Keratinocyte (primary cell): ENCODE measurements around the gene BOC. TPM values are rescaled to one million over a fixed set of nuclear protein-coding genes. Genes with fewer than 3 reads are reported as not detected.

Experiments used
- DNase-seq: peaks from one replicate; pipeline ENCODE4 v3.0.0-alpha.2; 2011; ENCODE audit warnings: low read depth, missing footprints, low spot score
- FAIRE-seq: peaks from 2 replicates; lab custom pipeline; 2011; peaks lifted over from hg19 to GRCh38; lab: Jason Lieb, UNC
- H2AFZ ChIP-seq: 2 replicates; pipeline ENCODE4 v1.6.0; 2012; ENCODE audit warnings: low read length, control low read depth, inconsistent platforms; ENCODE audit not compliant: control insufficient read depth
- H3K27ac ChIP-seq: 2 replicates; pipeline ENCODE4 v1.5.1; 2011; ENCODE audit warnings: low read length; ENCODE audit not compliant: control insufficient read depth, insufficient read depth
- H3K27me3 ChIP-seq: 3 replicates; pipeline ENCODE4 v1.6.0; 2011; ENCODE audit warnings: low read length; ENCODE audit not compliant: control insufficient read depth, insufficient read depth; ENCODE audit errors: extremely low read depth
- H3K36me3 ChIP-seq, 2 experiments: 2 replicates in 1 of 2; 3 replicates in 1 of 2; pipeline ENCODE4 v1.5.1; 2011; ENCODE audit warnings: low read length in 2 of 2, mild to moderate bottlenecking in 1 of 2; ENCODE audit not compliant: control insufficient read depth in 2 of 2, insufficient read depth in 2 of 2; ENCODE audit errors: extremely low read depth in 1 of 2
- H3K4me1 ChIP-seq: 3 replicates; pipeline ENCODE4 v1.5.1; 2011; ENCODE audit warnings: low read length; ENCODE audit not compliant: control insufficient read depth, insufficient read depth; ENCODE audit errors: extremely low read depth
- H3K4me2 ChIP-seq: 3 replicates; pipeline ENCODE4 v1.6.0; 2011; ENCODE audit warnings: low read depth, low read length; ENCODE audit not compliant: control insufficient read depth, insufficient read depth; ENCODE audit errors: extremely low read depth
- H3K4me3 ChIP-seq, 3 experiments: fragments of 200-600 bp in 1 of 3; sonication (generic) in 1 of 3; 2 replicates in 2 of 3; 3 replicates in 1 of 3; pipeline ENCODE4 v1.5.1; 2011 to 2016; ENCODE audit warnings: low read length in 3 of 3, mild to moderate bottlenecking in 3 of 3, control low read depth in 2 of 3, inconsistent platforms in 1 of 3, low read depth in 1 of 3, mixed read lengths in 1 of 3, mixed run types in 1 of 3, moderate library complexity in 1 of 3; ENCODE audit not compliant: control insufficient read depth in 2 of 3, insufficient read depth in 2 of 3; ENCODE audit errors: extremely low read depth in 1 of 3
- H3K79me2 ChIP-seq: 2 replicates; pipeline ENCODE4 v1.6.0; 2012; ENCODE audit warnings: low read length; ENCODE audit not compliant: control insufficient read depth, insufficient read depth
- H3K9ac ChIP-seq: 3 replicates; pipeline ENCODE4 v1.6.0; 2011; ENCODE audit warnings: low read length; ENCODE audit not compliant: control insufficient read depth, insufficient read depth; ENCODE audit errors: extremely low read depth
- H3K9me1 ChIP-seq: 3 replicates; pipeline ENCODE4 v1.6.0; 2011; ENCODE audit warnings: low read length; ENCODE audit not compliant: control insufficient read depth, insufficient read depth; ENCODE audit errors: extremely low read depth
- H3K9me3 ChIP-seq: 2 replicates; pipeline ENCODE4 v1.5.1; 2012; ENCODE audit warnings: low read depth, low read length; ENCODE audit not compliant: control insufficient read depth
- H4K20me1 ChIP-seq: 3 replicates; pipeline ENCODE4 v1.6.0; 2011; ENCODE audit warnings: low read length; ENCODE audit not compliant: control insufficient read depth, insufficient read depth; ENCODE audit errors: extremely low read depth
- EZH2 ChIP-seq: IDR thresholded peaks from one replicate; pipeline ENCODE4 v1.6.1; 2012; ENCODE audit warnings: inconsistent platforms, mild to moderate bottlenecking, low read length, moderate library complexity
- dilution Hi-C: fragments of 300-500 bp; cut with MboI; formaldehyde crosslinking; loops from one replicate; pipeline ENCODE4 v1.7.0; 2020; ENCODE audit warnings: low sequenced_read_pairs; ENCODE audit not compliant: extremely low pct_ligation_motif_present
- polyA plus RNA-seq, 5 experiments: library from polyadenylated mRNA; depleted of rRNA in 3 of 5; stranded (reverse) in 3 of 5; stranded (forward) in 1 of 5; unstranded in 1 of 5; fragments of >200 nt; gene quantifications; 1 replicate in 1 of 5; 2 replicates in 3 of 5; 3 replicates in 1 of 5; pipeline versions ENCODE4 v1.2.1 to v1.2.3, GENCODE V29; 2011 to 2012; ENCODE audit warnings: missing spikeins in 2 of 5, low read depth in 1 of 5, low replicate concordance in 1 of 5
- TF ChIP-seq, protein P1 (sequence below), 3 experiments: IDR thresholded peaks in 1 of 3; conservative IDR thresholded peaks in 1 of 3; optimal IDR thresholded peaks in 1 of 3; 2 replicates in 2 of 3; 3 replicates in 1 of 3; pipeline versions ENCODE3 to v1.5.1; 2011; ENCODE audit warnings: low read length in 3 of 3, mild to moderate bottlenecking in 3 of 3, moderate library complexity in 2 of 3, control low read depth in 1 of 3, inconsistent platforms in 1 of 3; ENCODE audit not compliant: insufficient read depth in 2 of 3; ENCODE audit errors: extremely low read depth in 1 of 3

BOC gene
- polyA plus RNA-seq, 1 donor (not counting 4 experiments of a cell fraction or from before 2014, with no cell fraction given), result 11.2 TPM

- dilution Hi-C loops, result no loop called here
- peaks cover 12% of the 10 kb centered on the region for H3K4me1 ChIP-seq
Observed at GRCh38 chr3:113270786-113271185, 59.4 kb downstream of the BOC start.

DNA sequence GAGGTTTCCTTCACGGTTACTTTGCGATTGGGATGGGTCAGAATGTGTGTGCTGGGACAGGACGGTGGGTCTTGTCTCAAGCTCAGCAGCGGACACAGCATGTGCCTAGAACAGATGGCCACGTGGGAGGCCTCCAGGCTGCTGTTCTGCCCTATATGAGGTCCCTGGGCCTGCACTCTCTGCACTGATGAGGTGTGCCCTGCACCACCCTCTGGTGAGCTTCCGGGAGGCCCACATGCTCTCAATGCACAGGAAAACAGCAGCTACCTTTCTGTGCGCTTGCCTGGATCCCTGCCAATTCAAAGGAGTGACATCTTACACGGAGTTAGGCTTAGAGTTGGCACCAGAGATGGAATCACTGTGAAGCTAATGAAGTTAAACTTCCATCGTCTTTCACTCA lies 59.8 kb downstream of the BOC start:
- H3K9me3 ChIP-seq, result no peaks in the 10 kb centered on the region
- H3K4me2 ChIP-seq, result no peak overlapping the region
- no peaks in the 10 kb centered on the region for H3K9me1 ChIP-seq
- DNase-seq, result no peak
- H3K27ac ChIP-seq, result no peak overlapping the region
- peak overlapping the region; percentile 25 for H2AFZ ChIP-seq
- H3K4me1 ChIP-seq, result peaks cover 12% of the 10 kb centered on the region
- dilution Hi-C loops, result no loop called here
- H3K4me3 ChIP-seq, result no peak overlapping the region
- FAIRE-seq, result peak; percentile 60
- no peaks in the 10 kb centered on the region for H4K20me1 ChIP-seq
- TF ChIP-seq, protein P1, sequence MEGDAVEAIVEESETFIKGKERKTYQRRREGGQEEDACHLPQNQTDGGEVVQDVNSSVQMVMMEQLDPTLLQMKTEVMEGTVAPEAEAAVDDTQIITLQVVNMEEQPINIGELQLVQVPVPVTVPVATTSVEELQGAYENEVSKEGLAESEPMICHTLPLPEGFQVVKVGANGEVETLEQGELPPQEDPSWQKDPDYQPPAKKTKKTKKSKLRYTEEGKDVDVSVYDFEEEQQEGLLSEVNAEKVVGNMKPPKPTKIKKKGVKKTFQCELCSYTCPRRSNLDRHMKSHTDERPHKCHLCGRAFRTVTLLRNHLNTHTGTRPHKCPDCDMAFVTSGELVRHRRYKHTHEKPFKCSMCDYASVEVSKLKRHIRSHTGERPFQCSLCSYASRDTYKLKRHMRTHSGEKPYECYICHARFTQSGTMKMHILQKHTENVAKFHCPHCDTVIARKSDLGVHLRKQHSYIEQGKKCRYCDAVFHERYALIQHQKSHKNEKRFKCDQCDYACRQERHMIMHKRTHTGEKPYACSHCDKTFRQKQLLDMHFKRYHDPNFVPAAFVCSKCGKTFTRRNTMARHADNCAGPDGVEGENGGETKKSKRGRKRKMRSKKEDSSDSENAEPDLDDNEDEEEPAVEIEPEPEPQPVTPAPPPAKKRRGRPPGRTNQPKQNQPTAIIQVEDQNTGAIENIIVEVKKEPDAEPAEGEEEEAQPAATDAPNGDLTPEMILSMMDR (optimal IDR thresholded peaks at IDR 0.05 in 1 of 3, IDR thresholded peaks at IDR 0.05 in 1 of 3, conservative IDR thresholded peaks at IDR 0.05 in 1 of 3; ENCODE audit: extremely low read depth in 1 of 3, insufficient read depth in 2 of 3, low read length in 3 of 3), result peak in 1 of 3 experiments; percentile 2
- TF ChIP-seq EZH2, result no peak
- no peaks in the 10 kb centered on the region for H3K27me3 ChIP-seq
- peaks cover 0 to 3% of the 10 kb centered on the region in 2 experiments for H3K36me3 ChIP-seq
- H3K79me2 ChIP-seq, result no peaks in the 10 kb centered on the region
- no peak overlapping the region for H3K9ac ChIP-seq

More at GRCh38 chr3:113270786-113271185, 59.4 kb downstream of the BOC start:
- H3K9ac ChIP-seq, result no peak overlapping the region
- H3K36me3 ChIP-seq, result peaks cover 0 to 3% of the 10 kb centered on the region in 2 experiments
- no peaks in the 10 kb centered on the region for H3K9me3 ChIP-seq
- FAIRE-seq (no peak), DNase-seq (no peak)
- no peaks in the 10 kb centered on the region for H3K9me1 ChIP-seq
- no peaks in the 10 kb centered on the region for H3K79me2 ChIP-seq
- H3K4me3 ChIP-seq, result no peak overlapping the region
- no peaks in the 10 kb centered on the region for H4K20me1 ChIP-seq
- H3K27me3 ChIP-seq, result no peaks in the 10 kb centered on the region
- no peak overlapping the region for H3K27ac ChIP-seq
- TF ChIP-seq EZH2, result no peak
- TF ChIP-seq, protein P1 (optimal IDR thresholded peaks at IDR 0.05 in 1 of 3, IDR thresholded peaks at IDR 0.05 in 1 of 3, conservative IDR thresholded peaks at IDR 0.05 in 1 of 3; ENCODE audit: extremely low read depth in 1 of 3, insufficient read depth in 2 of 3, low read length in 3 of 3), result no peak
- no peak overlapping the region for H3K4me2 ChIP-seq
- peak overlapping the region; percentile 25 for H2AFZ ChIP-seq
